Measurements from ENCODE around the gene IL1R1.
"Not testable (repeated sequence)": the region's sequence is repeated elsewhere in the genome, so short reads cannot be mapped to it uniquely, and the experiment has no call there.

IL1R1 gene

GRCh38 chr2:102111823-102112222 lies 30.7 kb upstream of the IL1R1 start:
- peak; percentile 19 for DNase-seq (ENCODE audit: low read depth)

- peak; percentile 49 for DNase-seq (ENCODE audit: low read depth)
These were observed 30.3 kb upstream of the IL1R1 start for GRCh38 chr2:102112271-102112670.

- peak; percentile 65 for DNase-seq (ENCODE audit: low read depth)
These were observed 29.6 kb upstream of the IL1R1 start for GRCh38 chr2:102112692-102113665.

GRCh38 chr2:102114290-102114721 lies 28.2 kb upstream of the IL1R1 start:
- peak; percentile 99 for DNase-seq (ENCODE audit: low read depth)

- DNase-seq (ENCODE audit: low read depth): peak; percentile 75
These were observed 27.6 kb upstream of the IL1R1 start for GRCh38 chr2:102114851-102115497.

GRCh38 chr2:102116630-102117471 lies 25.7 kb upstream of the IL1R1 start:
- peak; percentile 67 for DNase-seq (ENCODE audit: low read depth)

GRCh38 chr2:102117472-102117858 lies 25.1 kb upstream of the IL1R1 start:
- peak; percentile 10 for DNase-seq (ENCODE audit: low read depth)

GRCh38 chr2:102119255-102119654 lies 23.3 kb upstream of the IL1R1 start:
- DNase-seq (ENCODE audit: low read depth): peak; percentile 61

GRCh38 chr2:102120261-102120660 lies 22.3 kb upstream of the IL1R1 start:
- DNase-seq (ENCODE audit: low read depth): peak; percentile 29

GRCh38 chr2:102120701-102121159 lies 21.8 kb upstream of the IL1R1 start:
- peak; percentile 22 for DNase-seq (ENCODE audit: low read depth)

- DNase-seq (ENCODE audit: low read depth): peak; percentile 97
These were observed 20.4 kb upstream of the IL1R1 start for GRCh38 chr2:102122115-102122514.

GRCh38 chr2:102122909-102123308 lies 19.6 kb upstream of the IL1R1 start:
- peak; percentile 7 for DNase-seq (ENCODE audit: low read depth)

- DNase-seq (ENCODE audit: low read depth): not testable (repeated sequence)
These were observed 18.1 kb upstream of the IL1R1 start for GRCh38 chr2:102124421-102124820.

GRCh38 chr2:102126169-102126568 lies 16.4 kb upstream of the IL1R1 start:
- no peak for DNase-seq (ENCODE audit: low read depth)

GRCh38 chr2:102126660-102127059 lies 15.9 kb upstream of the IL1R1 start:
- peak; percentile 82 for DNase-seq (ENCODE audit: low read depth)

GRCh38 chr2:102129082-102129481 lies 13.5 kb upstream of the IL1R1 start:
- no peak for DNase-seq (ENCODE audit: low read depth)

GRCh38 chr2:102129951-102130646 lies 12.4 kb upstream of the IL1R1 start:
- DNase-seq (ENCODE audit: low read depth): peak; percentile 88

GRCh38 chr2:102130647-102130991 lies 11.9 kb upstream of the IL1R1 start:
- peak; percentile 74 for DNase-seq (ENCODE audit: low read depth)

- no peak for DNase-seq (ENCODE audit: low read depth)
These were observed 11.0 kb upstream of the IL1R1 start for GRCh38 chr2:102131564-102131963.

GRCh38 chr2:102137138-102137537 lies 5.4 kb upstream of the IL1R1 start:
- no peak for DNase-seq (ENCODE audit: low read depth)

- DNase-seq (ENCODE audit: low read depth): no peak
These were observed 4.2 kb upstream of the IL1R1 start for GRCh38 chr2:102138331-102138730.

- DNase-seq (ENCODE audit: low read depth): no peak
These were observed 2.7 kb upstream of the IL1R1 start for GRCh38 chr2:102139851-102140250.

Data from amniotic epithelial cell (primary cell).